HG03039 (cell line): ENCODE results near the gene CCDC110.
A peak's percentile ranks its signal among the peaks of the same experiment; 100 is the strongest.
"Not testable (repeated sequence)": the region's sequence is repeated elsewhere in the genome, so short reads cannot be mapped to it uniquely, and the experiment has no call there.

Experiments used
- ATAC-seq: cut with Tn5 transposase; IDR thresholded peaks from one replicate; pipeline ENCODE4 v1.9.1; 2021; ENCODE audit warnings: mild to moderate bottlenecking, moderate library complexity; ENCODE audit not compliant: unreplicated experiment

The CCDC110 gene

DNA sequence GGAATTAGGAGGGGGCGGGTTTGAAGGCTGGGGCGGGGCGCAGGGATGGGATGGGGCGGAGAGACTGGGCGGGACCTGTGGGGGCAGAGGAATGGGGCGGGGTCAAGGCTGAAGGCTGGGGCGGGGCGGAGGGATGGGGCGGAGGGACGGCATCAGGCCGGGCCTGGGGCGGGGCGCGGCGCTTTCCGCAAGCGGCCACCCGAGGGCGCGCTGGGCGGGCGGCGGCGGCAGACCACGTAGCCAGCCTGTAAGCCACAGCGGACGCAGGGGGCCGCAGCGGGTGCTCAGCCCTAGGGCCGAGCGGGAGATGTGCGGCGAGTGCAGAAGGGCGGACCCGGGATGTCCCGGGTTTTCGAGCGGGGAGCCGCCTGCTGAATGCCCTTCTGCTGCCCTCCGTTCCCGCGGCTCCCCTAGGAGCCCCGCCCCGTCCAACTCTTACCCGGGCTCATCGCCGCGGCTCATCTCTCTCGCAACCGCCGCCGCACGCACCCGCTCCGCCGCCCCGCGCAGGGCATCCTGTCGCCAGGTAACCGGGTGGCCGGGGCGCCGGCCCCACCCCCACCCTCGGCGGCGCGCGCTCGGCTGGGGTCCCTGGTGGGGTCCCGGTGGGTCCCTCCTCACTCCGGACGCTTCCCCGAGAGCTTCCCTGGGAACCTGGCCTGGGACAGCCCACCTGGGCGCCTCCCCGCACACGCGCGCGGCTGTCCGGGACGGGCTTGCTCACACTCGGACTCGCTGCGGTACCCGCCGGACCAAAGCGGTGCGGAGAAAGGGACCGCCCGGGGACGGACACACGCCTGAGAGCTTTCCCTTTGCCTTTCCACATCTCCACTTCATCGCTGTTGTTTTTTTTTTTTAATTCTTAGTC is at the start of gene CCDC110:
Gene CCDC110, minus strand, starts transcription at position 499 of the 868 bp plus-strand sequence. Its CDS starts 50 bp downstream, at position 449.
- peak; percentile 86 for ATAC-seq

DNA sequence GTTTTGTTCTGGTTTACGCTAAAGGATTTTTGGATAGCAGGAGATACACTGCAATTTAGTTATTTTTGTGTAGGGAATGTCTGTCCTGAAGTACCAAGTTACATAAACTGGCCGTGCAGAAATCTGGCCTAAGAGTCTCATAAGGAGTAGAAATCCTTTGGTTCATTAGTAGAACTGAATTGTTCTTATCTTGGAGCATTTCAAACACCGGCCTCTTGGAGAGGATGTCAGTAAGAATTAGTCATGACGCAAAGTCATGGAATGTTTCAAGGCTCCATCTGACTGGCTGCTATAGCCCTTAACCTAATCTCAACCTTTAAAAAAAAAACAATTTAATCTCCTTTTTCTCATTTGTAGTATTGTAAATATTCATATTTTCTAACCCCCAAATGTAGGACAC is 48.6 kb upstream of the CCDC110 start:
- no peak for ATAC-seq

DNA sequence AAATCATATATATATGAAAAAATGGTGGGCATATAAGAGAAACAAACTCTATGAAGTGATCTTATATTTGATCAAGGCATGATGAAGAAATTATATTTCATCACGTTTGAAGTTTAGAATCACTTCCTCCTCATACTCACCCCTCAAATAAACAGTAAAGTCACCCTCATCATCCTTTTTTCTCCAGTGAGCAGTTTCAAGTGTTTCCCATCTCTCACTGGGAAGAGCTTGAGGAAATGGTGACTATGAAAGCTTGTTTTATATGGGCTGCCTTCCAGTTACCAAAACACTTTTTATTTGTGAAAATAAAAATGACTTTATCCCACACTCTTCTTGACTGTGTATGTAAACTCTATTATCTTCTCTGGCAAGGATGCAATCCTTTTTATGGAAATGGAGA is 47.0 kb upstream of the CCDC110 start:
- no peak for ATAC-seq

DNA sequence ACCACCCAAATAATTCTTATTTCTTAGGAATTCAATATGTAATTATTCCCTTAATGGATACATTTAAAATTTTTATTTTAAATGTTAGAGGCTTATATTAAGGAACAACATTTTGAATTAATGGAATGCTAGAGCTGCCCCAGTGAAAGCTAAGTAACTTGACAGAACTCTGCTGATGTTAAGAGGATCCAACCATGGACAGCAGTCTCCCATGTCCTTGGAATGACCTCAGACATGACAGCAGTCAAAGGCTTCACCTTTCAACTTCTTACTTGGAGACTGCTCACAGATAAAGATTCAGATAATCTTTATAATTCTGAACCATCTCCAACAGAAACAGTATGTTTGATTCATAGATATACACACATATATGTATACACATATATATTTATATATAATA is 46.5 kb upstream of the CCDC110 start:
- ATAC-seq: no peak

DNA sequence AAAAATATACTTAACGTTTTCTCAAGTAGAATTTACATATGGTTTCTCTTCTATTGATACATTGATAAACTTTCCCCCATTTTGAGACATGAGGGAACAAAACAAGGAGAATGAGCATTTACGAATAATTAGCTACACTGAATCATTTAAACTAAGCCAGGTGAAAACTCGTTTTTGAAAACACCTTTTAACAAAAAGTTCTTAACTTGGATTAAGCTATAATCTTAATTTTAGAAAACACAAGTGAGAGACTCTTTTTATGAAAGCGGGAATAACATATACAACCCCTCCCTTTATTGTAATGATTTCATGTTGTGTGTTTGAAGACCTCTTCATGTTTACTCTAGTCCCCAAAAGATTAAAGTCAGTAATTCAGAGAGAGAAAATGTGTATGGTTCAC is 43.7 kb upstream of the CCDC110 start:
- ATAC-seq: no peak

DNA sequence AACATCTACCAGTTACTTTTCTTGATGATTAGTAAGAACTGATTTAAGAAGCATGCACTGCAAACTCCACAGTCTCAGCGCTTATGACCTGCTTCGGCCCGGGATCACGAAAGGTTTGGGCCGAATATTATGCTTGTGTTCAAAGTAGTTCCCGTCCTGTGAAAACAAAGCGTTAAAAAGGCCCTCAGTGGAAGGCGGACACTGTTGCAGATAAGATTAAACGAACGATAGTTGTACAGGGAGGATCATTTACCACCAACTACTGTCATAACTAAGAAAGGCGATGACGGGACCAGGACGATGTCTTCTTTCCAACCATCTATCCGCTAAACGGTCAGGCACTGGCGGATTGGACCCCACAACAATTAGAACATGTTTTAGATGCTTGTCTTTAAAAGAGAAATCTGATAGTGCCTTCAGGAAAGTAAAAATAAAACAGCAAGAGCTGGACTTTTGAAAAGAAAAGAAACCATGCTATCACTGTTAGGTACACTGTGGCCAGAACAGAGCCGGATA is 42.7 kb upstream of the CCDC110 start:
- no peak for ATAC-seq

DNA sequence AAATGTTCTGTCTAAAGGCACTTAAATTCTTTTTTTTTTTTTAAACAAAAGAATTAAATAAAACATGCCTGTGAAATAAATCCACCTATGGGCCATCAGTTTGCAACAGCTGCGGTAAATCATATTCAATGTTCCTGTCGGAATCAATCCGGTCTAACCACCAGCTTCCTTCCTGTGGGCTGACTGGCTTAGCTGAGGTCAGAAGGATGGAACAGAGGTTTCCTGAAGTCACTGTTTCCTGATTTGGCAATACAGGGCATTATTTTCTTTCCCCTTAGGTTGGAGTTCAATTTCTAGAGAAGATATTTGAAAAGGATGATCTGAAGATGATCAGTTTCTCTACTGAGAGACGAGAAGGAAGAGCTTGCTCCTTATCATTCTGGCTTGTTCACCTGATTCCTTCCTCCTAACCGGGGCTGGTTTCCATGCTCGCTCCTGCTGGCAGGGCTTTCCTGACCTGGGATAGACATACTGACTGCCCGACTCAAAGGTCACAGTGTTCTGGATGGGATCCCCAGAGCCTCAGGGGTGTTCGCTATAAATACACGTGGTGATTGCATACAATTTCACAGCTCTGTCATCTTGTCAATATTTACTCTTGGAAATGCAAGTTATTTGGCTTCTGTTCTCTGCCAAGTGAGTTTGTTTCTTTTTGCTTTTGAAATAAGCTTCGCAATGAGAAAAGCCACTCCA is 42.1 kb upstream of the CCDC110 start:
- ATAC-seq: no peak

DNA sequence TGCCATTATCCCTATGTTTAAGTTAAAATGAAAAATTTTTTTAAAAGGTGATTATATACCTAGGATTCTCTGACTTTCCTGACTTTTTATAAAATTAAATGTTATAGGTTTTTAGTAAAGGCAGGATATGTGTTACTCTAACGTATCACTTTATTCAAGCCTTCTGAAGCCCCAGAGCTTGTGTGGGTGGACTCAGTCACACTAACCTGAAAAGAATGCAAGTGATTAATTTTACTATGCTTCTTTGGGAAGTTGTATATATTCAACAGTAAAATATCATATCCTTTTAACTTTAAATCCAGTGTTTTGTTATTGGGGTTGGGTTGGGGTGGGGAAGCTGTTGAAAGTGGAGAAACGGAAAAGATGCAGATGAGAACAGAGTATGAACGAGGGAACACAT is 41.0 kb upstream of the CCDC110 start:
- no peak for ATAC-seq

DNA sequence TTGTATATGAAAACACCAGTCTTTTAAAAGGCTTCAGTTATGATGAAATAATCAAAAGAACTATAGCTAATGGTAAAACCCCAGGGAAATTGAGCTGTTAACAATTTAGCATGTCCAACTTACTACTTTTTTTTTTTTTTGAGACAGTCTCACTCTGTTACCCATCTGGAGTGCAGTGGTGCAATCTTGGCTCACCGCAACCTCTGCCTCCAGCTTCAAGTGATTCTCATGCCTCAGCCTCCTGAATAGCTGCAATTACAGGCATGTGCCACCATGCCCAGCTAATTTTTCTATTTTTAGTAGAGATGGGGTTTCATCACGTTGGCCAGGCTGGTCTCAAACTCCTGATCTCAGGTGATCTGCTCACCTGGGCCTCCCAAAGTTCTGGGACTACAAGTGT is 39.7 kb upstream of the CCDC110 start:
- ATAC-seq: not testable (repeated sequence)

DNA sequence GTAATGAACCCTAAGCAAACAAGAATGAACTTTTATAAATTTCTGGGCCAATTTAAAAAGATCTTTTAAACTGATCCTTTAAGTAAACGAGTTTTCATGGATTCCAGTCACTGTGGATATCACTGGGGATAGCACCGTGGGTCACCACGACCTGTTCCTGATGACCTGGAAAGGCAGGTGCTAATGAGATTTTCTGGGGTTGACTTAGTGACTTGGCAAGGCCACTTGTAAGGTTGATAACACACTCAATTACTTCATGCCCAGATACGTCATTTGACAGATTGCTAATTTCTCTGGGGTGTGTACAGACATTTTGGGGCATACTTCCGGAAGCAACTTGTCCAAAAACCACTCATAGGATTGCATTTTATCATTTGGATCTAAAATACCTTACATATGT is 39.3 kb upstream of the CCDC110 start:
- ATAC-seq: no peak

DNA sequence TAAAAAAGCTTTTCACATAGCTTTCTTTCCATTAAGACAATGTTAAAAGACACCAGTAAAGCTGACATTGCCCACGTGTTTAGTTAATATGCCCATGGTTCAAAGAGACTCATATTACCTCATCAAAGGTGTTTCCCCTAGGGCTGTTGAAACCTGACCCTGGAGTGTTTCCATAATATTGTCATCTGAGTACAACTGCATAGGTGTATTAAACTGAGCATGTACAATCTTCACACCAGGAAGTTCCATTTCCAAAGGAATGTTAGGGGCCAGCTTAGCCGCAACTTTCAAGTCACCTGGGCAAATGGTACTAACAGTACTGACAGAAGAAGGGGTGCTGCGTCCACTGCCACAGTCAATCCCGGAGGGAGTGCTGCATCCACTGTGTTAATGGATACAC is 36.6 kb upstream of the CCDC110 start:
- no peak for ATAC-seq

DNA sequence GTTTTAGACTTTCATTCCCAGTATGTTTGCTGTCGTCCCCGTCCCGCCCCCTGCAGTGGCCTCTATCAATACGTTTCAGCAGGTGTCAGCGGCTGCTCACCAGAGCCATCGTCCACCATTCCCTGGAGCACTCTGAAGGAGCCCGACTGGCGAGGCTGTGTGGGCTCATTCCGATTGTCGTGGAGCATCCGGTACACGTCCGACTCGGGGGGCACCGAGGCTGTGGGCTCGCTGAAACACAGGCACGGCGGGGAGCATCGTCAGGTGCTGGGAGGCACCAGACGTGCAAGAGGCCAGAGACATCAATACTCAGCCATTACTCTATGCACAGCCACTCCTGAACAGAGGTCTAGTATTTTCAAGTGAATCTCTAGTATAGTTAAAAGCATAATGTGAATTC is 34.9 kb upstream of the CCDC110 start:
- no peak for ATAC-seq

DNA sequence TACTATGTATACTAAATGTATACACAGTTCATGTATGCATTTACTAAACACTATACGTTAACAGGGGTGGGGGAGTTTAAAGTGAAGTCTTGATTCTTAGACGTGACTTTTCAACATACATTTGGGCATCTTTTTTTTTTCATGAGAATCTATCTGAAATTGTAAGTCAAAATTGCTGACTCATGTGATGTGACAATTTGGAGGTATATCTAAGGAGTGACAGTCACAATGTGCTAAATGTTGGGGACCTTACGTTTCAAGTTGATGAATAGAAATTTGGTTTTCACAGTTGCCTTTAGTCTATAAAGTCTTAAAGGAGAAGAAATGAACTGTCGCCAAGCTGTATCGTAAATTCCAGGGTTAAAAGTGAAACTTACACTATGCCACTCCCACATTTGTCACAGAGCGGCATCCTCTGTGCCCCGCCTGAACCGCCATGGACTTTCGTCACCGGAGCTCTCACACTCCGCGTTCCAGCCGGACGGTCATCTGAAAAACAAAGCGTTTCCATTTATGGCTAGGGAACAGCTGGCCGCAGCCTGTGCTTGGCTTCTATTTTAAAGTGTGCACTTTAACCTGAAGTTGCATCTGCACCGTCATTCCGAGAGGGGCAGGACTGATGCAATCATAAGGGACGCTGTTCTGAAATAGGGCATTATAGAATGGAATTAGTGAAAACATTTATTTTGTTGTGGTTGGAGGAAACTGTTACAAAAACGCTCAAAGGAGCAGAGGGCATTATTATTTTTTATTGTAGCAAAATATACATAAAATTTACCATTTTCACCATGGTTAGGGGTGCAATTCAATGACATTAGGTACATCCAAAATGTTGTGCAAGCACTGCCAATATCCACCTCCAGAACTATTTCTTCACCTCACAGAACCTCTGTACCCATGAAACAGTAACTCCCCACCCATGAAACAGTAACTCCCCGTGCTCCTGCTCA is 32.8 kb upstream of the CCDC110 start:
- ATAC-seq: no peak

DNA sequence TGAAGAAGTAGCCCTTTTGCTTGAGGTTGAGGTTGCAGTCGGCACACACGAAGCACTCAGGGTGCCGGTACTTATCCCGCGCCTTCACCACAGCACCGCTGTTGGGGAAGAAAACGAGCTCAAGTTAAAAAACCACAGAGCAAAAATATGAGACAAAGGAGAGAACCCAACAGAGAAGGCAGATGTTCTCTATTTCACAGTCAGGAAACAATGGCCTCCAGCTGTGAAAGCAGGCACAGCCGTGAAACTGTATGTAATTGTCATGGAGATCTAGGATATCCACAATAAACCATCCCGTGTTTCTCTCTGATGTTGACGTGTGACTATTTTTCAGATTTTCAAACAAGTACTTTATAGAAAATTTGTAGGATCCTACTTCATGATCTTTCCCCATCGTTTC is 30.9 kb upstream of the CCDC110 start:
- ATAC-seq: no peak

DNA sequence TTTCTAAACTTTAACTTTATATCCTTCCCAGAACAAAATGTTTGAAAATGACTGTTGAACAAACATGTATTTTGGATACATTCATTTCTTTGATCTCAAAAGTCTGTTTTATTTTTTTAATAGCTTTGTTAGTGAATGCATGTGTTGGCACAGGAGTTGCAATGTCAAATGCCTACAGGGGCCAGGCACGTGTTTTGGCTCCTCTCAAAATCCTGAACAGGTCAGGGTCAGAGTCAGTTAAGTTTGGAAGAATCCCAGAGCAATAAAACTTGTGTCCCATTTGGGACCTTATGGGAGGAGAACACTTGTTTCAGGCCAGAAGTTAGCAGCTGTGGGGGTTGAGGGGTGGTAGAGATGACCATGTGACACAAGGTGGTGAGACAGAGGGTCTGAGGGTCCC is 29.0 kb upstream of the CCDC110 start:
- no peak for ATAC-seq

DNA sequence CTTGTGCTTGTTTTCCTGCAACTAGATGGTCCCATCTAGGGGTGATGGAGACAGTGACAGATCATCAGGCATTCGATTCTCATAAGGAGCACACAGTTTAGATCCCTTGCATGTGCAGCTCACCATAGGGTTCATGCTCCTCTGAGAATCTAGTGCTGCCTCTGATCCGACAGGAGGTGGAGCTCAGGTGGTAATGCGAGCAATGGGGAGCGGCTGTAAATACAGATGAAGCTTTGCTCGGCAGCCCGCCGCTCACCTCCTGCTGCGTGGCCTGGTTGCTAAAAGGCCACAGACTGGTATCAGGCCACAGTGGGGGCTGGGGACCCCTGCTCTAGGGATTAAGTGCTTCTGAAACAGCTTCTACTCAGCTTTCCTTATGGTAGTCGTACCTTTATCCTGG is 28.5 kb upstream of the CCDC110 start:
- no peak for ATAC-seq

DNA sequence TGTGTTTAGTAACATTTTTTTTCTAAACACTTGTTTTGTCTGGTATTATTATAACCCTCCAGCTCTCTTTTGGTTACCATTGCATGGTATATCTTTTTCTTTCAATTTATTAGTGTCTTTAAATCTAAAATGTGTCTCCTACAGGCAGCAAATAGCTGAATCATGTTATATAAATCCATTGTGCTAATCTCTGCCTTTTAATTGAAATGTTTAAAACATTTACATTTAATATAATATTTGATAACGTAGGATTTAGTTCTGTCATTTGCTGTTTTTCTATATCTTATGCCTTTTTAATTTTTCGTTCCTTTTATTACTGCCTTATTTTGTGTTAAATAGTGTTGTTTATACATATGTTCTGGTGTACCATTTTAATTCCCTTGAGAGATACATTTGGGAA is 17.1 kb upstream of the CCDC110 start:
- ATAC-seq: no peak

DNA sequence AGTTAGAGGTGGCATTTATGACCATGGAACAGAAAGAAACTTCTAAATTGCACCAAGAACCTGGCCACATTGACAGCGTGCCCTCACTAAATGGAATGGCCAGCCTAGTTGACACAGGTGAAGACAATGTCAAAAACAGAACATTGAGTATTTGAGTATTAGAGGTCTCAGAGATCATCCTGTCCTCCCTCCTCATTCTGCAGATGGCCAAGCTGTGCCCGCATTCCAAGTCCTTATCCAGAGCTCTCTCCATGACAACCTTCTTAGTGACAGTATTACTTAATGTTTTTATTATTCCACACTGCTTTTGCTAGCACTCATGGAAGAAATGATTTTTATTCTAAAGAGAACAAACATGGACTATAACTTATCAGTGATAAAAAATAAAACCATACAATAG is 9.9 kb upstream of the CCDC110 start:
- ATAC-seq: no peak

DNA sequence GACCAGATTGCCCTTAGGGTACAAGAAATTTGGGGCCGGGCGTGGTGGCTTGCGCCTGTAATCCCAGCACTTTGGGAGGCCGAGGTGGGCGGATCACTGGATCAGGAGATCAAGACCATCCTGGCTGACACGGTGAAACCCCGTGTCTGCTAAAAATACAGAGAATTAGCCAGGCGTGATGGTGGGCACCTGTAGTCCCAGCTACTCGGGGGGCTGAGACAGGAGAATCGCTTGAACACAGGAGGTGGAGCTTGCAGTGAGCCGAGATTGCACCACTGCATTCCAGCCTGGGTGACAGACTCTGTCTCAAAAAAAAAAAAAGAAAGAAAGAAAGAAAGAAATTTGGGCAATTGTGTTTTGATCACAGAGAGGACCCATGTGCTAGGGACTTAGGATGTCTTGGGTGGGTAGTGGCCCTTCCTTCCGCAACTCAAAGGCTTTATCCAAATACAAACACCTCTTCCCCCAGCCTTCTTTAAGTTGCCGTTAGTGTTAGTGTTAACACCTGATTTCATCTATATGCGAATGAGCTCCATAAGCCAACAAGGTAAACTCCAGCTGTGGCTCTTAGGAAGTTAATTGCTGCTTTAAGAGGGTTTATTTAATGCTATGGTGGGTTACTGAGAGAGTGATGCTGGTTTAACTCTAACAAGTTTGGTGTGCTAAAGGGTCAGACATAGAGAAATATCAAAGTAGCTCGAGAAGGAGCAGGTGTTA is 8.6 kb upstream of the CCDC110 start:
- peak; percentile 2 for ATAC-seq

DNA sequence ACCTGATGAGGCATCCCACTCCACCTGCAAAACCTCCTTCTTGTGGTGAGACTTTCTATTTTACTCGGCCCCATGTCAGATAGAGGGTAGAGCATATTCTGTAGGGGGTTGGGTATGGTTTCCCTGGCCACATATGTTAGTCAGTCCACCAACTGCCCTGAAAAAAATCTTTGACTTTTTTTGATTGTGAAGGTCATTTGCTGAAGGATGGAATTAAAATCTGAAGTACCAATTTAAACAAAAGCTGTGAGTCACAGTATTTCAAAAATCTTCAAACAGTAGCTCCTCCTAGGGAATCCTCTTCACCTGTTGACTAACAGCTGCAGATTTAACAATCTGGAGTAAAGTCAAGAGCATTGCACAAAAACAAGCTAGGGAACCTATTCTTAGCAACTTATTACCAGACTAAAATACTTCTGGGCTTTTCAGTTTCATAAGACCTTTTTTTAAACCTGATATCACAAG is 8.0 kb upstream of the CCDC110 start:
- peak; percentile 92 for ATAC-seq
